ENCODE results near the gene SLC22A12. TPM values are rescaled to one million over a fixed set of nuclear protein-coding genes. Genes with fewer than 3 reads are reported as not detected.

SLC22A12 gene
- polyA plus RNA-seq, 1 of the 3 experiments (the other 2 are of a cell fraction): not detected

GRCh38 chr11:64642871-64643255 is 51.8 kb downstream of the SLC22A12 start:
- Histone ChIP-seq H3K9me2 (no peaks in the 10 kb centered on the region), H3K27ac (ENCODE audit: low read depth in 2 of 2, low read length in 1 of 2) (peak overlapping the region in 1 of 2 experiments; percentile 71; a peak in 2 of 4 replicates), H3K79me2 (ENCODE audit: insufficient read depth) (no peaks in the 10 kb centered on the region), H3K9ac (no peak overlapping the region), H3K9me3 (no peaks in the 10 kb centered on the region), H3K4me3 (ENCODE audit: low read depth in 2 of 2, low read length in 1 of 2) (peak overlapping the region in 1 of 2 experiments; percentile 51; a peak in 2 of 4 replicates), H2AFZ (ENCODE audit: low read depth) (no peak overlapping the region), H3K4me1 (ENCODE audit: control insufficient read depth in 1 of 2, insufficient read depth in 2 of 2, low read depth in 1 of 2, low read length in 1 of 2) (peaks cover 0 to 50% of the 10 kb centered on the region in 2 experiments; a peak in 1 of 4 replicates), H3K4me2 (no peak overlapping the region), H3F3A (replicated peaks; ENCODE audit: insufficient read depth) (no peaks in the 10 kb centered on the region), H4K20me1 (ENCODE audit: insufficient read depth) (no peaks in the 10 kb centered on the region), H3K27me3 (ENCODE audit: insufficient read depth) (peaks cover 63% of the 10 kb centered on the region), H3K36me3 (replicated peaks in 1 of 2; ENCODE audit: control insufficient read depth in 1 of 2, insufficient read depth in 2 of 2, low read length in 1 of 2) (no peaks in the 10 kb centered on the region)
- POLR2A ChIA-PET: no interaction called here
- CTCF ChIA-PET: interaction anchor here (0.9 to 3.7 kb wide), 6 partner anchors 10 to 152 kb away, joined by 3 to 22 read pairs (median 4); no protein-coding TSS in a partner anchor
- no peak for DNase-seq
- WGBS (ENCODE audit: low lambda C conversion rate): 2% methylated on average over 27 of the region's 36 CpGs
- TF ChIP-seq USF1 (IDR thresholded peaks at IDR 0.05; ENCODE audit: borderline replicate concordance, low read depth): no peak

DNA sequence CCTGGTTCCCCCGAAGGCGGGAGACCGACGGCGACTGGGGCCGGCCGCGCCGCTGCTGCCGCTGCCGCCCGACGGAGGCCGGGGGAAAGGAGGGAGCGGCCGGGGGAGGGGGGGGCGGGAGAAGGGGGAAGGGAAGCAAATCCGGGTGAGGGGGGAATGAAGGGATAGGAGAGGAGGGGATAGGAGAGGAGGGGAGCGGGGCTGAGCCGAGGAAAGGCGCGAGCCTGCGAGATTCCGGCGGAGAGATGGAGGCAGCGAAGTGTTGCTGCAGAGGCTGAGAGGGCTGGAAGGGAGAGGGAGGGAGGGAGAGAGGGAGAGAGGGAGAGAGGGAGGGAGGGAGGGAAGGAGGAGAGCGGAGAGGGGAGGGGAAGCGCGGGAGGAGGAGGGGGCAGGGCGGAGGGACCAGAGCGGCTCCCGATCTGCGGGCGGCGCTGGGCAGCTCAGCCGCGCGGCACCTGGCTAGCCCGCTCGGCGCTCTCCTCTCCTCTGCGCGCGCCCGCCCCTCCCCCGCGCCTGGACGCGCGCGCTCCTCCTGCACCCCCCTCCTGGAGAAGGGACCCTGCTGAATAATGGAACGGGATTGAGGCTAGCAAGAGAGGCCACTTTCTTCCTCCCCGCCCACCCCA is 52.3 kb downstream of the SLC22A12 start:
- peaks cover 58% of the 10 kb centered on the region for H3K27me3 ChIP-seq (ENCODE audit: insufficient read depth)

More for the DNA sequence above, 52.3 kb downstream of the SLC22A12 start:
- DNase-seq: peak; percentile 94
- Histone ChIP-seq H3F3A (replicated peaks; ENCODE audit: insufficient read depth) (no peaks in the 10 kb centered on the region), H3K9me2 (no peaks in the 10 kb centered on the region), H3K4me1 (ENCODE audit: control insufficient read depth in 1 of 2, insufficient read depth in 2 of 2, low read depth in 1 of 2, low read length in 1 of 2) (peaks cover 0 to 50% of the 10 kb centered on the region in 2 experiments; a peak in 1 of 4 replicates), H3K27ac (ENCODE audit: low read depth in 2 of 2, low read length in 1 of 2) (peak overlapping the region in 1 of 2 experiments; percentile 71; a peak in 2 of 4 replicates), H4K20me1 (ENCODE audit: insufficient read depth) (no peaks in the 10 kb centered on the region), H3K36me3 (replicated peaks in 1 of 2; ENCODE audit: control insufficient read depth in 1 of 2, insufficient read depth in 2 of 2, low read length in 1 of 2) (no peaks in the 10 kb centered on the region), H3K4me3 (ENCODE audit: low read depth in 2 of 2, low read length in 1 of 2) (peak overlapping the region in 1 of 2 experiments; percentile 51; a peak in 2 of 4 replicates), H3K9ac (no peak overlapping the region), H3K4me2 (no peak overlapping the region), H3K9me3 (no peaks in the 10 kb centered on the region), H3K79me2 (ENCODE audit: insufficient read depth) (no peaks in the 10 kb centered on the region), H2AFZ (ENCODE audit: low read depth) (no peak overlapping the region)
- 5% methylated on average over 33 of the region's 53 CpGs for WGBS (ENCODE audit: low lambda C conversion rate)
- ChIA-PET POLR2A (no interaction called here), CTCF (interaction anchor here (0.9 to 3.7 kb wide), 7 partner anchors 10 to 194 kb away, joined by 3 to 22 read pairs (median 4); no protein-coding TSS in a partner anchor)
- peak; percentile 46 for TF ChIP-seq CHD2 (IDR thresholded peaks at IDR 0.05; ENCODE audit: low read length, partially characterized antibody)
- no peak for TF ChIP-seq ELF1 (IDR thresholded peaks at IDR 0.05)
- TF ChIP-seq, protein P1, sequence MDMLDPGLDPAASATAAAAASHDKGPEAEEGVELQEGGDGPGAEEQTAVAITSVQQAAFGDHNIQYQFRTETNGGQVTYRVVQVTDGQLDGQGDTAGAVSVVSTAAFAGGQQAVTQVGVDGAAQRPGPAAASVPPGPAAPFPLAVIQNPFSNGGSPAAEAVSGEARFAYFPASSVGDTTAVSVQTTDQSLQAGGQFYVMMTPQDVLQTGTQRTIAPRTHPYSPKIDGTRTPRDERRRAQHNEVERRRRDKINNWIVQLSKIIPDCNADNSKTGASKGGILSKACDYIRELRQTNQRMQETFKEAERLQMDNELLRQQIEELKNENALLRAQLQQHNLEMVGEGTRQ (IDR thresholded peaks at IDR 0.05; ENCODE audit: borderline replicate concordance, low read depth, low read length): no peak
- TF ChIP-seq USF1 (IDR thresholded peaks at IDR 0.05; ENCODE audit: borderline replicate concordance, low read depth): no peak
- no peak for TF ChIP-seq POLR2AphosphoS5 (IDR thresholded peaks at IDR 0.05; ENCODE audit: low read depth, low read length)
